ENCODE results near the gene C17orf114.

Gene C17orf114

GRCh38 chr17:4807605-4808377 is 5.7 kb upstream of the C17orf114 start:
- Histone ChIP-seq H3K27ac (no peak overlapping the region), H3K4me3 (peak overlapping the region; percentile 89), H3K9me3 (replicated peaks) (no peaks in the 10 kb centered on the region), H3K36me3 (no peaks in the 10 kb centered on the region), H3K4me1 (no peaks in the 10 kb centered on the region), H3K27me3 (no peaks in the 10 kb centered on the region)
- DNase-seq, result peak in 1 of 2 experiments; percentile 11

DNA sequence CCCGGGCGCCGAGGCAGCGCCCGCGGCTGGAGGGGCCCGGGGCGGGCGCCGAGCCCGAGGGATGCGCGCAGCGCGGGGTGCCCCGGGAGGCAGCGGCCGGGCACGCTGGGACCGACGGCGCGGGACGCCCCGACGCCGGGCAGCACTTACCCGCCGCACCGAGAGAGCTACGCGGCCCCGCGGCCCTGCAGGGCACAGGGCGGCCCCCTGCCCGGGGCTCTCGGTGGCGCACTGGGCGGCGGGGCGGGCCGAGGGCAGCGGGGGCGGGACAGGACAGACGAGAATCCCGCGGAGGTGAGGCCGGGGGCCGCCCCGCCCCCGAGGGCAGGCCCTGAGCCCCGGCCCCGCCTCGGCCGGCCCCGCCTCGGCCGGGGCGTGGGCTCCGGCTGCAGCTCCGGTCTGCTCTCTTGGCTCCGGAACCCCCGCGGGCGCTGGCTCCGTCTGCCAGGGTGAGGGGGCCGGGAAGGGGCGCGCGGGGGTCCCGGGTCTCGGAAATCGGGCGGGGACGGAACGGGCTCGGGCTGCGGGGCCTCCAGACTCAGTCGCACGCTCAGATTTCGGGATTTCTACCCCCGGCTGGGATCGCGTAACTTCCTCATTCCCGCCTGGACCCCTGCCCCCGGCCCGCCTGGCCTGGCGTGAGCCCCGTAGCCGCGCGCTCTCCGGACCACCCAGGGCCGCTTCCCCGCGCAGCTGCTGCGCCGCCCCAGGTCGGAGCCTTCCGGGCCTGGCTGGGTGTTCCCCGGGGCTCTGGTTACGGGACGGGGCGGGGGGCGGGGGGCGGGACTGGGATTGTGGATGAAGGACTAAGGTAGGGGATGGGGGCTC is 4.9 kb upstream of the C17orf114 start, which contains the start of gene PLD2:
PLD2 (plus strand) TSS at position 376 of the 828 bp plus-strand sequence. CDS start 621 bp downstream, outside the sequence.
- Histone ChIP-seq H3K27me3 (no peaks in the 10 kb centered on the region), H3K36me3 (no peaks in the 10 kb centered on the region), H3K4me3 (peak within 1 kb of the TSS; percentile 89), H3K4me1 (no peaks in the 10 kb centered on the region), H3K27ac (peak within 1 kb of the TSS; percentile 73), H3K9me3 (replicated peaks) (no peaks in the 10 kb centered on the region)
- peak; percentile 79 to 84 for DNase-seq

GRCh38 chr17:4806456-4806776 is 4.3 kb upstream of the C17orf114 start:
- peak; percentile 15 to 23 for DNase-seq
- no peak overlapping the region for H3K27ac ChIP-seq

GRCh38 chr17:4800462-4801196 is 1.5 kb downstream of the C17orf114 start:
- Histone ChIP-seq H3K4me1 (no peaks in the 10 kb centered on the region), H3K27me3 (no peaks in the 10 kb centered on the region), H3K36me3 (no peaks in the 10 kb centered on the region), H3K4me3 (no peak overlapping the region), H3K9me3 (replicated peaks) (no peaks in the 10 kb centered on the region), H3K27ac (no peak overlapping the region)
- no peak for DNase-seq

More at GRCh38 chr17:4806456-4806776, 4.3 kb upstream of the C17orf114 start:
- Histone ChIP-seq H3K4me1 (no peaks in the 10 kb centered on the region), H3K4me3 (peak overlapping the region; percentile 89), H3K27me3 (no peaks in the 10 kb centered on the region), H3K36me3 (no peaks in the 10 kb centered on the region), H3K9me3 (replicated peaks) (no peaks in the 10 kb centered on the region)

GRCh38 chr17:4796552-4796920 is 5.6 kb downstream of the C17orf114 start:
- DNase-seq, result peak; percentile 53 to 57
- H3K9me3 ChIP-seq (replicated peaks), result no peaks in the 10 kb centered on the region

DNA sequence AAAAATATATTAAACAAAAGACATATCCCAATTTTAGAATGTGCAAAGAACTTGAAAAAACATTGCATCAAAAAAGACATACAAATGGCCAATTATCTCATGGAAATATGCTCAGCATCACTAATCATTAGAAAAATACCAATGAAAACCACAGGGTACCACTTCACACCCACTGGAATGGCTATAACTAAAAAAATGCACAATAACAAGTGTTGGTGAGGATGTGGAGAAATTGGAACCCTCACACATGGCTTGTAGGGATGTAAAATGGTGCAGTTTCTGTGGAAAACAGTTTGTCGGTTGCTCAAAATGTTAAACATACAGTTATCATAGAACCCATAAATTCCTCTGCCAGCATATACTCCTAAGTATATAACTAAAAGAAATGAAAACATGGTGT is 7.0 kb downstream of the C17orf114 start:
- Histone ChIP-seq H3K27me3 (no peaks in the 10 kb centered on the region), H3K4me1 (no peaks in the 10 kb centered on the region), H3K27ac (no peak overlapping the region), H3K9me3 (replicated peaks) (no peaks in the 10 kb centered on the region), H3K36me3 (no peaks in the 10 kb centered on the region), H3K4me3 (no peak overlapping the region)
- no peak for DNase-seq

More at GRCh38 chr17:4796552-4796920, 5.6 kb downstream of the C17orf114 start:
- H3K36me3 ChIP-seq, result no peaks in the 10 kb centered on the region
- H3K4me3 ChIP-seq, result peak overlapping the region; percentile 81
- no peaks in the 10 kb centered on the region for H3K4me1 ChIP-seq
- H3K27me3 ChIP-seq, result no peaks in the 10 kb centered on the region
- H3K27ac ChIP-seq, result peak overlapping the region; percentile 69

GRCh38 chr17:4790705-4791088 is 11.4 kb downstream of the C17orf114 start:
- peak overlapping the region; percentile 71 for H3K4me3 ChIP-seq
- peaks cover 16% of the 10 kb centered on the region for H3K4me1 ChIP-seq
- H3K9me3 ChIP-seq (replicated peaks), result no peaks in the 10 kb centered on the region
- H3K27ac ChIP-seq, result no peak overlapping the region
- no peaks in the 10 kb centered on the region for H3K27me3 ChIP-seq
- DNase-seq, result no peak
- H3K36me3 ChIP-seq, result no peaks in the 10 kb centered on the region

GRCh38 chr17:4789951-4790704 is 12.0 kb downstream of the C17orf114 start:
- no peaks in the 10 kb centered on the region for H3K9me3 ChIP-seq (replicated peaks)
- DNase-seq, result peak; percentile 70 to 71
- H3K36me3 ChIP-seq, result no peaks in the 10 kb centered on the region
- H3K27ac ChIP-seq, result peak overlapping the region; percentile 57; the same call in 1 of the 2 replicates
- peak overlapping the region; percentile 71 for H3K4me3 ChIP-seq
- no peaks in the 10 kb centered on the region for H3K27me3 ChIP-seq
- peaks cover 16% of the 10 kb centered on the region for H3K4me1 ChIP-seq

DNA sequence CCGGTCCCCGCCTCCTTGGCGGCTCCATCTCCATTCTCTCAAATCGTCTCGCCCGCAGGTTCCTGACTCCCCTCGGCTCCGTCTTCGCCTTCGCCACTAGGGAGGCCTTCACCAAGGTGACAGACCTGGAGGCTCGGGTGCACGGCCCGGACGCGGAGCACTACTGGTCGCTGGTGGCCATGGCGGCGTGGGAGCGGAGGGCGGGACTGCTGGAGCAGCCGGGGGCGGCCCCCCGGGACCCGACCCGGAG is 12.5 kb downstream of the C17orf114 start:
- no peaks in the 10 kb centered on the region for H3K36me3 ChIP-seq
- no peaks in the 10 kb centered on the region for H3K9me3 ChIP-seq (replicated peaks)
- DNase-seq, result no peak
- H3K4me3 ChIP-seq, result peak overlapping the region; percentile 71
- peaks cover 16% of the 10 kb centered on the region for H3K4me1 ChIP-seq
- H3K27me3 ChIP-seq, result no peaks in the 10 kb centered on the region
- H3K27ac ChIP-seq, result peak overlapping the region; percentile 57; the same call in 1 of the 2 replicates

- peaks cover 16% of the 10 kb centered on the region for H3K4me1 ChIP-seq
- no peak for DNase-seq
- no peaks in the 10 kb centered on the region for H3K36me3 ChIP-seq
- H3K9me3 ChIP-seq (replicated peaks), result no peaks in the 10 kb centered on the region
- H3K27ac ChIP-seq, result peak within 1 kb of the TSS; percentile 57; the same call in 1 of the 2 replicates
- peak within 1 kb of the TSS; percentile 71 for H3K4me3 ChIP-seq
- no peaks in the 10 kb centered on the region for H3K27me3 ChIP-seq
Observed at GRCh38 chr17:4788807-4789700, 13.1 kb downstream of the C17orf114 start, which contains the start of gene GLTPD2. Gene GLTPD2 (plus strand): TSS chr17:4788964. CDS start chr17:4789012, 48 bp downstream.

GRCh38 chr17:4788159-4788806 is 13.8 kb downstream of the C17orf114 start:
- H3K4me3 ChIP-seq, result no peak overlapping the region
- H3K9me3 ChIP-seq (replicated peaks), result no peaks in the 10 kb centered on the region
- H3K27ac ChIP-seq, result no peak overlapping the region
- H3K27me3 ChIP-seq, result no peaks in the 10 kb centered on the region
- peaks cover 16% of the 10 kb centered on the region for H3K4me1 ChIP-seq
- H3K36me3 ChIP-seq, result no peaks in the 10 kb centered on the region
- no peak for DNase-seq

GRCh38 chr17:4786516-4786915 is 15.6 kb downstream of the C17orf114 start:
- H3K27ac ChIP-seq, result no peak overlapping the region; the same call in 1 of the 2 replicates
- H3K36me3 ChIP-seq, result no peaks in the 10 kb centered on the region
- no peaks in the 10 kb centered on the region for H3K27me3 ChIP-seq
- no peaks in the 10 kb centered on the region for H3K9me3 ChIP-seq (replicated peaks)
- H3K4me3 ChIP-seq, result peak overlapping the region; percentile 37
- peaks cover 16% of the 10 kb centered on the region for H3K4me1 ChIP-seq
- DNase-seq, result no peak

GRCh38 chr17:4786106-4786511 is 16.0 kb downstream of the C17orf114 start, which contains the start of gene VMO1:
Gene VMO1 (minus strand): TSS chr17:4786364. CDS start chr17:4786352, 12 bp downstream.
- peak; percentile 66 to 83 for DNase-seq

More at GRCh38 chr17:4786106-4786511, 16.0 kb downstream of the C17orf114 start, which contains the start of gene VMO1:
- H3K9me3 ChIP-seq (replicated peaks), result no peaks in the 10 kb centered on the region
- H3K27ac ChIP-seq, result peak within 1 kb of the TSS; percentile 25; the same call in 1 of the 2 replicates
- no peaks in the 10 kb centered on the region for H3K36me3 ChIP-seq
- peak within 1 kb of the TSS; percentile 37 for H3K4me3 ChIP-seq
- peaks cover 16% of the 10 kb centered on the region for H3K4me1 ChIP-seq
- H3K27me3 ChIP-seq, result no peaks in the 10 kb centered on the region
